HepG2 (cell line): ENCODE data around the gene MYLK.

Experiments used
- ATF7 ChIP-seq, 2 experiments: fragments of 450-650 bp in 1 of 2; sonication (generic) in 1 of 2; formaldehyde crosslinking in 1 of 2; IDR thresholded peaks; 2 replicates each; pipeline versions ENCODE4 v1.4.0 to v1.6.1; 2016 to 2020; ENCODE audit warnings: antibody characterized with exemption in 1 of 2, mild to moderate bottlenecking in 1 of 2, missing genetic modification reagents in 1 of 2
- GABPB1 ChIP-seq: IDR thresholded peaks from 2 replicates; pipeline ENCODE4 v1.6.1; 2016; ENCODE audit warnings: mild to moderate bottlenecking, missing genetic modification reagents, moderate library complexity, missing compliant biosample characterization
- POLR2AphosphoS5 ChIP-seq: IDR thresholded peaks from 2 replicates; pipeline ENCODE4 v1.6.1; 2012; ENCODE audit warnings: low read depth, low read length
- SMARCC2 ChIP-seq: fragments of 450-650 bp; IDR thresholded peaks from 2 replicates; pipeline ENCODE4 v1.6.1; 2017; ENCODE audit warnings: antibody characterized with exemption, mild to moderate bottlenecking
- SP2 ChIP-seq: sonication (generic); formaldehyde crosslinking; IDR thresholded peaks from 2 replicates; pipeline ENCODE4 v1.5.1; 2020; ENCODE audit warnings: mild to moderate bottlenecking, missing genetic modification reagents
- ZNF878 ChIP-seq: sonication (generic); formaldehyde crosslinking; IDR thresholded peaks from 2 replicates; pipeline ENCODE4 v1.8.1; 2023; ENCODE audit warnings: mild to moderate bottlenecking, missing genetic modification reagents, moderate library complexity
- TF ChIP-seq, protein P1 (sequence below), 2 experiments: sonication (generic) in 1 of 2; formaldehyde crosslinking in 1 of 2; IDR thresholded peaks; 2 replicates each; pipeline versions ENCODE4 v1.5.1 to v1.6.1; 2011 to 2020; ENCODE audit warnings: borderline replicate concordance in 1 of 2, low read depth in 1 of 2, low read length in 1 of 2, mild to moderate bottlenecking in 1 of 2, missing genetic modification reagents in 1 of 2, moderate library complexity in 1 of 2
- TF ChIP-seq, protein P2 (sequence below): sonication (generic); formaldehyde crosslinking; IDR thresholded peaks from 2 replicates; pipeline ENCODE4 v1.5.0; 2020; ENCODE audit warnings: mild to moderate bottlenecking, missing genetic modification reagents, moderate library complexity
- TF ChIP-seq, protein P3 (sequence below), 2 experiments: IDR thresholded peaks; 2 replicates each; pipeline ENCODE4 v1.6.1; 2011 to 2012; ENCODE audit warnings: low read length in 2 of 2, borderline replicate concordance in 1 of 2, low read depth in 1 of 2, mild to moderate bottlenecking in 1 of 2, moderate library complexity in 1 of 2

DNA sequence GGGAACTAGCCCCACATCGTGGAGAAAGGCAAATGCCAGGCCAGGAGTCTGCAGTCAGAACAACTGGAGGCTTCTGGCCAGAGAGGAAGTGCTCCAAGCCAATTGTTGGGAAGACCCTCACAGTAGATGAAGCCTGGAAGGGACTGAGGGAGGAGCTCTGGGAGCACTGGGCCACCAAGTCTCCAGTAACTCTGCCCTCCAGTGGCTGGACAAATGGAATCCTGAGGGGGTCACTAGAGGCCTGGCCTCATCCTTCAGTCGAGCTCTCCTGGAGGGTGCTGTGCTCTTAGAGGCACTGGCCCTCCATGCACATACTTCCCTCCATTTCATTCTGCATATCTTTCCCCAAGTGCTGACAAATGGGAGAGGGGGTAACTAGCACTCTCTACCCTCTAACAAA, 103.0 kb downstream of the MYLK start:
- TF ChIP-seq, protein P1, sequence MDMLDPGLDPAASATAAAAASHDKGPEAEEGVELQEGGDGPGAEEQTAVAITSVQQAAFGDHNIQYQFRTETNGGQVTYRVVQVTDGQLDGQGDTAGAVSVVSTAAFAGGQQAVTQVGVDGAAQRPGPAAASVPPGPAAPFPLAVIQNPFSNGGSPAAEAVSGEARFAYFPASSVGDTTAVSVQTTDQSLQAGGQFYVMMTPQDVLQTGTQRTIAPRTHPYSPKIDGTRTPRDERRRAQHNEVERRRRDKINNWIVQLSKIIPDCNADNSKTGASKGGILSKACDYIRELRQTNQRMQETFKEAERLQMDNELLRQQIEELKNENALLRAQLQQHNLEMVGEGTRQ (IDR thresholded peaks at IDR 0.05; ENCODE audit: low read depth, low read length), result no peak
- TF ChIP-seq, protein P1 (CRISPR knock-in tag; IDR thresholded peaks at IDR 0.05; ENCODE audit: borderline replicate concordance), result no peak
- TF ChIP-seq ZNF878, result no peak
- no peak for TF ChIP-seq ATF7 (IDR thresholded peaks at IDR 0.05)
- TF ChIP-seq ATF7 (CRISPR knock-in tag; IDR thresholded peaks at IDR 0.05), result no peak
- TF ChIP-seq SP2, result no peak
- no peak for TF ChIP-seq POLR2AphosphoS5
- TF ChIP-seq, protein P2, sequence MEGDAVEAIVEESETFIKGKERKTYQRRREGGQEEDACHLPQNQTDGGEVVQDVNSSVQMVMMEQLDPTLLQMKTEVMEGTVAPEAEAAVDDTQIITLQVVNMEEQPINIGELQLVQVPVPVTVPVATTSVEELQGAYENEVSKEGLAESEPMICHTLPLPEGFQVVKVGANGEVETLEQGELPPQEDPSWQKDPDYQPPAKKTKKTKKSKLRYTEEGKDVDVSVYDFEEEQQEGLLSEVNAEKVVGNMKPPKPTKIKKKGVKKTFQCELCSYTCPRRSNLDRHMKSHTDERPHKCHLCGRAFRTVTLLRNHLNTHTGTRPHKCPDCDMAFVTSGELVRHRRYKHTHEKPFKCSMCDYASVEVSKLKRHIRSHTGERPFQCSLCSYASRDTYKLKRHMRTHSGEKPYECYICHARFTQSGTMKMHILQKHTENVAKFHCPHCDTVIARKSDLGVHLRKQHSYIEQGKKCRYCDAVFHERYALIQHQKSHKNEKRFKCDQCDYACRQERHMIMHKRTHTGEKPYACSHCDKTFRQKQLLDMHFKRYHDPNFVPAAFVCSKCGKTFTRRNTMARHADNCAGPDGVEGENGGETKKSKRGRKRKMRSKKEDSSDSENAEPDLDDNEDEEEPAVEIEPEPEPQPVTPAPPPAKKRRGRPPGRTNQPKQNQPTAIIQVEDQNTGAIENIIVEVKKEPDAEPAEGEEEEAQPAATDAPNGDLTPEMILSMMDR, result peak; percentile 42
- TF ChIP-seq SMARCC2, result no peak
- TF ChIP-seq, protein P3, sequence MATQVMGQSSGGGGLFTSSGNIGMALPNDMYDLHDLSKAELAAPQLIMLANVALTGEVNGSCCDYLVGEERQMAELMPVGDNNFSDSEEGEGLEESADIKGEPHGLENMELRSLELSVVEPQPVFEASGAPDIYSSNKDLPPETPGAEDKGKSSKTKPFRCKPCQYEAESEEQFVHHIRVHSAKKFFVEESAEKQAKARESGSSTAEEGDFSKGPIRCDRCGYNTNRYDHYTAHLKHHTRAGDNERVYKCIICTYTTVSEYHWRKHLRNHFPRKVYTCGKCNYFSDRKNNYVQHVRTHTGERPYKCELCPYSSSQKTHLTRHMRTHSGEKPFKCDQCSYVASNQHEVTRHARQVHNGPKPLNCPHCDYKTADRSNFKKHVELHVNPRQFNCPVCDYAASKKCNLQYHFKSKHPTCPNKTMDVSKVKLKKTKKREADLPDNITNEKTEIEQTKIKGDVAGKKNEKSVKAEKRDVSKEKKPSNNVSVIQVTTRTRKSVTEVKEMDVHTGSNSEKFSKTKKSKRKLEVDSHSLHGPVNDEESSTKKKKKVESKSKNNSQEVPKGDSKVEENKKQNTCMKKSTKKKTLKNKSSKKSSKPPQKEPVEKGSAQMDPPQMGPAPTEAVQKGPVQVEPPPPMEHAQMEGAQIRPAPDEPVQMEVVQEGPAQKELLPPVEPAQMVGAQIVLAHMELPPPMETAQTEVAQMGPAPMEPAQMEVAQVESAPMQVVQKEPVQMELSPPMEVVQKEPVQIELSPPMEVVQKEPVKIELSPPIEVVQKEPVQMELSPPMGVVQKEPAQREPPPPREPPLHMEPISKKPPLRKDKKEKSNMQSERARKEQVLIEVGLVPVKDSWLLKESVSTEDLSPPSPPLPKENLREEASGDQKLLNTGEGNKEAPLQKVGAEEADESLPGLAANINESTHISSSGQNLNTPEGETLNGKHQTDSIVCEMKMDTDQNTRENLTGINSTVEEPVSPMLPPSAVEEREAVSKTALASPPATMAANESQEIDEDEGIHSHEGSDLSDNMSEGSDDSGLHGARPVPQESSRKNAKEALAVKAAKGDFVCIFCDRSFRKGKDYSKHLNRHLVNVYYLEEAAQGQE (IDR thresholded peaks at IDR 0.05; ENCODE audit: borderline replicate concordance in 1 of 2, low read depth in 1 of 2, low read length in 2 of 2), result no peak
- no peak for TF ChIP-seq GABPB1
